Right lobe of liver (tissue), 6 donors: ENCODE results near the gene LETM1. TPM values are rescaled to one million over a fixed set of nuclear protein-coding genes. Genes with fewer than 3 reads are reported as not detected.

ENCODE experiments used
- ATAC-seq, 4 donors: fragments of 200-7000 bp; cut with Tn5 transposase; one replicate each; pipeline ENCODE4 v1.9.1; 2020; ENCODE audit warnings: mild to moderate bottlenecking in 4 of 4, moderate library complexity in 4 of 4
- DNase-seq, 3 donors: peaks; one replicate each; pipeline ENCODE4 v3.0.0-alpha.2; 2020
- H3K27ac ChIP-seq, 3 donors: fragments of 200-600 bp; one replicate each; pipeline ENCODE4 v1.8.0; 2022
- H3K27me3 ChIP-seq, 2 donors: fragments of 200-600 bp; one replicate each; pipeline ENCODE4 v1.8.0; 2022
- H3K36me3 ChIP-seq, 4 donors: fragments of 200-600 bp; sonication (generic) in 1 of 4; one replicate each; pipeline versions ENCODE4 v1.5.1 to v1.8.0; 2017 to 2022; ENCODE audit warnings: control low read depth in 1 of 4
- H3K4me1 ChIP-seq, 4 donors: fragments of 200-600 bp; sonication (generic) in 1 of 4; one replicate each; pipeline versions ENCODE4 v1.5.1 to v1.8.0; 2017 to 2022; ENCODE audit warnings: control low read depth in 1 of 4
- H3K4me3 ChIP-seq, 3 donors: fragments of 200-600 bp; one replicate each; pipeline ENCODE4 v1.8.0; 2022
- H3K9me3 ChIP-seq, 4 donors: fragments of 200-600 bp; sonication (generic) in 1 of 4; one replicate each; pipeline versions ENCODE4 v1.5.1 to v1.8.0; 2017 to 2022; ENCODE audit warnings: control low read depth in 1 of 4
- CTCF ChIP-seq, 4 donors: fragments of 200-600 bp in 3 of 4; fragments of 450-650 bp in 1 of 4; IDR thresholded peaks; one replicate each; pipeline versions ENCODE4 v1.5.1 to v1.8.0; 2016 to 2022; ENCODE audit warnings: antibody characterized with exemption in 4 of 4, mild to moderate bottlenecking in 2 of 4
- POLR2A ChIP-seq: fragments of 450-650 bp; IDR thresholded peaks from one replicate; pipeline ENCODE4 v1.6.1; 2017; ENCODE audit warnings: antibody characterized with exemption, mild to moderate bottlenecking
- WGBS: methylation state at CpG from one replicate; pipeline ENCODE4 v1.1.6; 2018; ENCODE audit warnings: low coverage, low lambda C conversion rate; ENCODE audit not compliant: insufficient coverage; ENCODE audit errors: missing lambda C conversion rate; 5-methylcytosine and 5-hydroxymethylcytosine counted together
- intact Hi-C, 2 donors: fragments of 100-400 bp; cut with DNase I; formaldehyde crosslinking; loops; one replicate each; pipeline versions ENCODE4 v1.11.2 to v1.14.1; 2022
- total RNA-seq, 6 experiments: library from RNA; depleted of rRNA in 2 of 6; stranded (reverse); fragments of >200 nt in 2 of 6; fragmentation: NEBNext Ultra II Directional in 3 of 6; extraction: Animal tissue kit (Norgen Biotek cat#: 25700) in 3 of 6; gene quantifications; one replicate each; pipeline versions ENCODE4 v1.1.0 to v1.2.4, GENCODE V29; 2016 to 2023
- donor health status: DM: no; HTN: yes; CAD: no.
- donor health status: DM: no; HTN: no; CAD: no.
- donor health status: DM: no; HTN: no; CAD: no.
- donor health status: DM: no; HTN: yes; CAD: no.
- donor health status: DM: no; HTN: yes; CAD: no.

The LETM1 gene
- total RNA-seq, 6 experiments from 2014 or later: 18.1 to 31.0 (median 25.6) TPM

DNA sequence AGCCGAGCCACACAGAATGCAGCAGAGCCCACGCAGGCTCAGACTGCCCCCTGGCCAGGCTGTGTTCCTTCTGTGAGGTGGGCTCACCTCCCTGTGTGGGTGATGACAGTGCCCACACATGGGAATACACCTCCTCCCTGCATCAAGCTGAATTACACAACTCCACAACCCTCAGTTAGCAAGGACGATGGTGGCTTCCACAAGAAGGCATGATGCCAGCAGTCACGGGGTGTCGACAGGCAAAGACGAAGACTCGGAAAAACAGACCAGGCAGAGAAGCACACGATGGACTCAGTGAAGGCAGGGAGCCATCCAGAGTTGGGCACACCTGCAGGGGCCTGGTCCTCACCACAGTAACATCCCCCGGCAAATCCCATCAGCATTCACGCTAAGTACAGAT lies 12.1 kb downstream of the LETM1 start:
- TF ChIP-seq POLR2A (no peak), CTCF (IDR thresholded peaks at IDR 0.05) (no peak)
- Histone ChIP-seq H3K4me3 (no peak overlapping the region), H3K4me1 (no peaks in the 10 kb centered on the region), H3K36me3 (peaks cover 0 to 63% (median 15%) of the 10 kb centered on the region in 4 donors), H3K27me3 (no peaks in the 10 kb centered on the region), H3K9me3 (no peaks in the 10 kb centered on the region), H3K27ac (no peak overlapping the region)
- 32% methylated on average over 6 of the region's 10 CpGs for WGBS
- intact Hi-C loops: loop anchor here in 1 of 2 donors (10.0 kb wide), 1 partner anchor 51 kb away; no protein-coding TSS in a partner anchor
- ATAC-seq (peak in 1 of 4 donors; percentile 10), DNase-seq (no peak)

GRCh38 chr4:1842993-1843448 lies 12.9 kb downstream of the LETM1 start:
- H3K9me3 ChIP-seq: no peaks in the 10 kb centered on the region
- ATAC-seq (no peak), DNase-seq (no peak)
- H3K4me3 ChIP-seq: no peak overlapping the region
- TF ChIP-seq POLR2A: no peak
- TF ChIP-seq CTCF (IDR thresholded peaks at IDR 0.05): no peak
- peaks cover 0 to 68% (median 16%) of the 10 kb centered on the region in 4 donors for H3K36me3 ChIP-seq
- no peak overlapping the region for H3K27ac ChIP-seq
- intact Hi-C loops: loop anchor here in 1 of 2 donors (10.0 kb wide), 1 partner anchor 52 kb away; no protein-coding TSS in a partner anchor
- H3K27me3 ChIP-seq: no peaks in the 10 kb centered on the region
- H3K4me1 ChIP-seq: no peaks in the 10 kb centered on the region
- 54% methylated on average over 6 of the region's 17 CpGs for WGBS

GRCh38 chr4:1842339-1842895 lies 13.5 kb downstream of the LETM1 start:
- no peak for TF ChIP-seq CTCF (IDR thresholded peaks at IDR 0.05)
- TF ChIP-seq POLR2A: no peak
- WGBS: 100% methylated on average over 1 of the region's 13 CpGs
- Histone ChIP-seq H3K9me3 (no peaks in the 10 kb centered on the region), H3K4me1 (no peaks in the 10 kb centered on the region), H3K27ac (no peak overlapping the region), H3K4me3 (no peak overlapping the region), H3K27me3 (no peaks in the 10 kb centered on the region), H3K36me3 (peaks cover 0 to 71% (median 16%) of the 10 kb centered on the region in 4 donors)
- DNase-seq: no peak
- peak in 1 of 4 donors; percentile 18 for ATAC-seq
- intact Hi-C loops: loop anchor here in 1 of 2 donors (10.0 kb wide), 1 partner anchor 52 kb away; no protein-coding TSS in a partner anchor

DNA sequence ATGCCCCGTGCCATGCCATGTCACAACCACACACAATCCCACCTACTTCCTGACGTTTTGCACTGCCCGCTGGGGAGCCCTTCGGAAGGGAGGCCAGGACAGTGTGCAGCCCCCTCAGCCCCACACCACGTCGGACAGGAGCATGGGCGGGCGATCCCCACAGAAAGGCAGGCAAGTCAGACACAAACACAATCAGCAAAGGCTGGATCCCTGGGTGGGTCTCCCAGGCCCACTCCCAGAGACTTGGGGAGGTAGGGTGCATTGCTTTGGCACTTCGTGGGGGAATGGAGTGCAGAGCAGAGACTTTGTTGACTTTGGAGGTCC lies 14.1 kb downstream of the LETM1 start:
- WGBS: 91% methylated on average over 6 of the region's 9 CpGs
- intact Hi-C loops: loop anchor here in 1 of 2 donors (10.0 kb wide), 1 partner anchor 53 kb away; no protein-coding TSS in a partner anchor
- Histone ChIP-seq H3K27ac (no peak overlapping the region), H3K36me3 (peaks cover 0 to 70% (median 15%) of the 10 kb centered on the region in 4 donors), H3K4me1 (no peaks in the 10 kb centered on the region), H3K4me3 (no peak overlapping the region), H3K9me3 (no peaks in the 10 kb centered on the region), H3K27me3 (no peaks in the 10 kb centered on the region)
- no peak for ATAC-seq
- TF ChIP-seq POLR2A (no peak), CTCF (IDR thresholded peaks at IDR 0.05) (no peak)
- DNase-seq: no peak
